Spleen (tissue), 11 donors: ENCODE data around the gene FLII. TPM values are rescaled to one million over a fixed set of nuclear protein-coding genes. Genes with fewer than 3 reads are reported as not detected.

ENCODE experiments used
- DNase-seq: peaks from one replicate; pipeline ENCODE4 v3.0.0-alpha.2; 2020
- H3K27ac ChIP-seq, 8 donors: fragments of 200-600 bp; sonication (generic) in 7 of 8; 1 replicate in 4 of 8; 2 replicates in 4 of 8; pipeline versions ENCODE4 v1.5.0 to v1.8.0; 2016 to 2021; ENCODE audit warnings: inconsistent platforms in 4 of 8, mild to moderate bottlenecking in 4 of 8, moderate library complexity in 1 of 8
- H3K27me3 ChIP-seq, 7 donors: fragments of 200-600 bp; sonication (generic) in 6 of 7; replicated peaks in 1 of 7; 1 replicate in 4 of 7; 2 replicates in 3 of 7; pipeline versions ENCODE4 v1.5.0 to v1.8.0; 2016 to 2021; ENCODE audit warnings: inconsistent platforms in 3 of 7, mild to moderate bottlenecking in 1 of 7
- H3K36me3 ChIP-seq, 6 donors: fragments of 200-600 bp; sonication (generic) in 5 of 6; 1 replicate in 4 of 6; 2 replicates in 2 of 6; pipeline versions ENCODE4 v1.5.0 to v1.8.0; 2016 to 2021; ENCODE audit warnings: inconsistent platforms in 2 of 6
- H3K4me1 ChIP-seq, 6 donors: fragments of 200-600 bp; sonication (generic) in 5 of 6; 1 replicate in 3 of 6; 2 replicates in 3 of 6; pipeline versions ENCODE4 v1.5.0 to v1.8.0; 2016 to 2021; ENCODE audit warnings: inconsistent platforms in 3 of 6
- H3K4me3 ChIP-seq, 8 donors: fragments of 200-600 bp; sonication (generic) in 7 of 8; 1 replicate in 4 of 8; 2 replicates in 4 of 8; pipeline versions ENCODE4 v1.5.0 to v1.8.0; 2016 to 2021; ENCODE audit warnings: inconsistent platforms in 4 of 8, mild to moderate bottlenecking in 4 of 8, moderate library complexity in 2 of 8
- H3K9me3 ChIP-seq, 8 donors: fragments of 200-600 bp; sonication (generic) in 7 of 8; 1 replicate in 4 of 8; 2 replicates in 4 of 8; pipeline versions ENCODE4 v1.5.0 to v1.8.0; 2016 to 2021; ENCODE audit warnings: inconsistent platforms in 4 of 8
- POLR2A ChIP-seq, 3 donors: fragments of 450-650 bp; IDR thresholded peaks; one replicate each; pipeline ENCODE4 v1.5.1; 2017; ENCODE audit warnings: antibody characterized with exemption in 3 of 3, mild to moderate bottlenecking in 1 of 3
- POLR2AphosphoS5 ChIP-seq, 3 donors: sonication (generic); formaldehyde crosslinking; IDR thresholded peaks; one replicate each; pipeline ENCODE4 v1.5.1; 2017; ENCODE audit warnings: antibody characterized with exemption in 3 of 3
- WGBS, 5 donors: extraction: QIAGEN DNeasy Blood & Tissue Kit in 3 of 5; methylation state at CpG; one replicate each; pipeline versions ENCODE4 v1.1.5 to v1.1.7; 2013 to 2018; 5-methylcytosine and 5-hydroxymethylcytosine counted together
- intact Hi-C: fragments of 100-400 bp; cut with DNase I; formaldehyde crosslinking; loops from one replicate; pipeline ENCODE4 v1.15.0; 2023; ENCODE audit warnings: low total_unique reads
- polyA plus RNA-seq, 3 donors: library from polyadenylated mRNA; stranded (reverse); fragments of 200-250 nt; gene quantifications; one replicate each; pipeline ENCODE4 v1.2.1, GENCODE V29; 2013
- total RNA-seq, 7 donors: library from RNA; depleted of rRNA in 3 of 7; stranded (reverse); fragments of >200 nt in 3 of 7; fragmentation: NEBNext Ultra II Directional in 4 of 7; extraction: Animal tissue kit (Norgen Biotek cat#: 25700) in 4 of 7; gene quantifications; one replicate each; pipeline versions ENCODE4 v1.1.0 to v1.2.1, GENCODE V29; 2016 to 2021
- TF ChIP-seq, protein P1 (sequence below), 11 experiments: fragments of 200-600 bp in 7 of 11; fragments of 450-650 bp in 4 of 11; sonication (generic) in 4 of 11; IDR thresholded peaks in 8 of 11; conservative IDR thresholded peaks in 3 of 11; 1 replicate in 7 of 11; 2 replicates in 4 of 11; pipeline versions ENCODE4 v1.4.0 to v1.8.0; 2016 to 2021; ENCODE audit warnings: antibody characterized with exemption in 11 of 11, inconsistent platforms in 4 of 11, mild to moderate bottlenecking in 1 of 11
- donor health status: healthy with polysubstance abuse.
- donor health status: DM: no; HTN: no; CAD: no; lungs with moderate emphysema.
- donor health status: DM: no; HTN: no; CAD: no.
- donor health status: Bipolar disorder and iron deficiency.
- donor health status: healthy.
- donor health status: DM: no; HTN: no; CAD: no.
- donor health status: DM: yes; HTN: yes; CAD: no.

Gene FLII
- total and polyA plus RNA-seq, 10 donors, result 143 to 346 (median 280) TPM

GRCh38 chr17:18198530-18198929 is 60.0 kb downstream of the FLII start:
- Histone ChIP-seq H3K4me1 (peaks cover 11 to 74% (median 50%) of the 10 kb centered on the region in 6 donors), H3K9me3 (no peaks in the 10 kb centered on the region), H3K27ac (no peak overlapping the region), H3K4me3 (no peak overlapping the region), H3K36me3 (peaks cover 0 to 100% (median 67%) of the 10 kb centered on the region in 6 donors), H3K27me3 (no peaks in the 10 kb centered on the region)
- WGBS, 5 donors, result 40 to 66% (median 51%) methylated on average over 4 of the region's 4 CpGs
- intact Hi-C loops, result no loop called here
- TF ChIP-seq POLR2AphosphoS5 (IDR thresholded peaks at IDR 0.05), result no peak
- TF ChIP-seq POLR2A (IDR thresholded peaks at IDR 0.05), result no peak
- TF ChIP-seq, protein P1, sequence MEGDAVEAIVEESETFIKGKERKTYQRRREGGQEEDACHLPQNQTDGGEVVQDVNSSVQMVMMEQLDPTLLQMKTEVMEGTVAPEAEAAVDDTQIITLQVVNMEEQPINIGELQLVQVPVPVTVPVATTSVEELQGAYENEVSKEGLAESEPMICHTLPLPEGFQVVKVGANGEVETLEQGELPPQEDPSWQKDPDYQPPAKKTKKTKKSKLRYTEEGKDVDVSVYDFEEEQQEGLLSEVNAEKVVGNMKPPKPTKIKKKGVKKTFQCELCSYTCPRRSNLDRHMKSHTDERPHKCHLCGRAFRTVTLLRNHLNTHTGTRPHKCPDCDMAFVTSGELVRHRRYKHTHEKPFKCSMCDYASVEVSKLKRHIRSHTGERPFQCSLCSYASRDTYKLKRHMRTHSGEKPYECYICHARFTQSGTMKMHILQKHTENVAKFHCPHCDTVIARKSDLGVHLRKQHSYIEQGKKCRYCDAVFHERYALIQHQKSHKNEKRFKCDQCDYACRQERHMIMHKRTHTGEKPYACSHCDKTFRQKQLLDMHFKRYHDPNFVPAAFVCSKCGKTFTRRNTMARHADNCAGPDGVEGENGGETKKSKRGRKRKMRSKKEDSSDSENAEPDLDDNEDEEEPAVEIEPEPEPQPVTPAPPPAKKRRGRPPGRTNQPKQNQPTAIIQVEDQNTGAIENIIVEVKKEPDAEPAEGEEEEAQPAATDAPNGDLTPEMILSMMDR (IDR thresholded peaks at IDR 0.05 in 8 of 11, conservative IDR thresholded peaks at IDR 0.05 in 3 of 11), result no peak
- no peak for DNase-seq

DNA sequence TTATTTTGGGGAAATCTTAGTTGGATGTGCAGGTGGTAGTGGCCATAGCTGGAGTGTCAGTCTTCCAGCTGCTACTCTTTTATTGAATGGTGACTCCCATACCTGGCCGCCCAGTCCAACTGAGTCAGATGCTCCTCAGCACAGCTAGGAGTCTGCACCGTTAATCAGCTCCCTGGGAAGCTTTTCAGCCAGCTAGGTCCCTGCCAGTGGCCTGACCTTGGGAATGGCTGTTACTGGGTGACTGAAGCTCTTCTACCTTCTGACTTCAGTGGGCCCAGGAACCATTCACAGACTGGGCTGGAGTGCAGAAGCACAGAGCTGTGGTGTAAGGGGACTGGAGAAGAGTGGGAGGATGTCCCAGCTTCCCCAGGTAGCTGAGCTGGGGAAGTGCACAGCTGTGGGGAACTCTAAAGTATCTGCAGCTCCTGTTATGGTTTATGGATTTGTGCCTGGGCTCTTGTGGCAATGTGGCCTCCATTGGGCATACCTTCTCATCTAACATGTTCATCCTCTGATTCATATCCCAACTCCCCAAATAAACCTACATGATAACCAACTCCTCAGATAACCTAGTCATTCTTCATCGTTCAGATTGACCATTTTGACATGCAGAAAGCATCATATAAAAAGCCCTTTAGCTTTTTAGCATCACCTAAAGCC is 60.9 kb downstream of the FLII start:
- no peak for DNase-seq
- WGBS, 5 donors, result 58 to 95% (median 86%) methylated on average over 2 to 3 of the region's 3 CpGs
- peaks cover 0 to 100% (median 62%) of the 10 kb centered on the region in 6 donors for H3K36me3 ChIP-seq
- H3K4me3 ChIP-seq, result no peak overlapping the region
- peaks cover 11 to 80% (median 54%) of the 10 kb centered on the region in 6 donors for H3K4me1 ChIP-seq
- no peaks in the 10 kb centered on the region for H3K27me3 ChIP-seq
- H3K27ac ChIP-seq, result no peak overlapping the region
- TF ChIP-seq, protein P1 (IDR thresholded peaks at IDR 0.05 in 8 of 11, conservative IDR thresholded peaks at IDR 0.05 in 3 of 11), result no peak
- no peak for TF ChIP-seq POLR2A (IDR thresholded peaks at IDR 0.05)
- TF ChIP-seq POLR2AphosphoS5 (IDR thresholded peaks at IDR 0.05), result no peak
- intact Hi-C loops, result no loop called here
- no peaks in the 10 kb centered on the region for H3K9me3 ChIP-seq

DNA sequence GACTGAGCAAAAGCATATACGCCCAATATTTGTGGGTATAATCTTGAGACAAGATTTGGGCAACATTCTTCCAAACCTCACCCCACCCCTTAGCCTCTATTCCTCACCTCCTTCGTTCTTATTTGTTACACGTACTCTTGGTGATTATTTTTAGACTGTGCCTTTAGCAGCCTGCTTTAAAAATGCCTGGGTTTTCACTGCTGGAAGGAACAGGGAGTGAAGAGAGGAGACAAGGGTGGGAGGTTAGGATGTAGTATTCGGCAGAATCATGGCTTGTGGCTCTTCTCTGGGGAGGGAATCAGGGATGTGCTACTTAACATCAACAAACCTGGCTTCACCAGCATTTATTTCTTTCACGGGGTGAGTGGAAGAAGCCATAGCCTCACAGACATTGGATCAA is 63.3 kb downstream of the FLII start:
- H3K4me1 ChIP-seq, result peaks cover 22 to 95% (median 71%) of the 10 kb centered on the region in 6 donors
- H3K36me3 ChIP-seq, result peaks cover 0 to 100% (median 54%) of the 10 kb centered on the region in 6 donors
- TF ChIP-seq POLR2A (IDR thresholded peaks at IDR 0.05) (no peak), POLR2AphosphoS5 (IDR thresholded peaks at IDR 0.05) (no peak)
- TF ChIP-seq, protein P1 (IDR thresholded peaks at IDR 0.05 in 8 of 11, conservative IDR thresholded peaks at IDR 0.05 in 3 of 11), result no peak
- H3K9me3 ChIP-seq, result no peaks in the 10 kb centered on the region
- no peak overlapping the region for H3K27ac ChIP-seq
- intact Hi-C loops, result no loop called here
- no peak for DNase-seq
- WGBS, 5 donors, result 81 to 96% (median 90%) methylated on average over 5 of the region's 5 CpGs
- no peaks in the 10 kb centered on the region for H3K27me3 ChIP-seq
- H3K4me3 ChIP-seq, result no peak overlapping the region

Other genes starting within 250 kb of the FLII start
- gene ATPAF2, start 219.6 kb downstream of the FLII start, total RNA-seq, result 10 to 100 TPM; 25.2 to 57.1 (median 35.5) TPM
- 10 to 100 TPM; 32.1 to 38.8 (median 38.8) TPM for gene ATPAF2, start 219.6 kb downstream of the FLII start, polyA plus RNA-seq
- 10 to 100 TPM in 2 of 7 donors, 1 to 10 TPM in 5; 5.7 to 11.5 (median 9.4) TPM for gene GID4, start 219.3 kb downstream of the FLII start, total RNA-seq
- gene GID4, start 219.3 kb downstream of the FLII start, polyA plus RNA-seq, result 1 to 10 TPM; 3.0 to 3.9 (median 3.7) TPM
- 10 to 100 TPM; 38.1 to 50.7 (median 49.4) TPM for gene DRG2, start 170.8 kb downstream of the FLII start, total RNA-seq
- gene DRG2, start 170.8 kb downstream of the FLII start, polyA plus RNA-seq, result 10 to 100 TPM; 39.3 to 69.1 (median 58.0) TPM
- 1 to 10 TPM in 2 of 7 donors, under 1 TPM in 5; 0.26 to 1.9 (median 0.92) TPM for gene MYO15A, start 150.0 kb downstream of the FLII start, total RNA-seq
- 1 to 10 TPM in 1 of 3 donors, under 1 TPM in 2; 0.61 to 1.8 (median 0.74) TPM for gene MYO15A, start 150.0 kb downstream of the FLII start, polyA plus RNA-seq
- 100 to 1,000 TPM in 3 of 7 donors, 10 to 100 TPM in 4; 73.7 to 120 (median 94.9) TPM for gene ALKBH5, start 74.9 kb downstream of the FLII start, total RNA-seq
- gene ALKBH5, start 74.9 kb downstream of the FLII start, polyA plus RNA-seq, result 10 to 100 TPM; 27.1 to 51.5 (median 36.6) TPM
- 10 to 100 TPM; 10.7 to 23.4 (median 18.4) TPM for gene LLGL1, start 33.1 kb downstream of the FLII start, total RNA-seq
- 10 to 100 TPM in 1 of 3 donors, 1 to 10 TPM in 2; 2.9 to 11.2 (median 3.4) TPM for gene LLGL1, start 33.1 kb downstream of the FLII start, polyA plus RNA-seq
- 10 to 100 TPM in 6 of 7 donors, 1 to 10 TPM in 1; 8.5 to 24.8 (median 13.5) TPM for gene MIEF2, start 1.9 kb upstream of the FLII start, total RNA-seq
- 1 to 10 TPM; 4.6 to 7.5 (median 4.8) TPM for gene MIEF2, start 1.9 kb upstream of the FLII start, polyA plus RNA-seq
- 10 to 100 TPM; 42.0 to 60.1 (median 48.2) TPM for gene TOP3A, start 56.3 kb upstream of the FLII start, total RNA-seq
- gene TOP3A, start 56.3 kb upstream of the FLII start, polyA plus RNA-seq, result 10 to 100 TPM in 2 of 3 donors, 1 to 10 TPM in 1; 9.8 to 18.5 (median 12.7) TPM
- gene SMCR8, start 56.6 kb upstream of the FLII start, total RNA-seq, result 10 to 100 TPM; 25.8 to 38.0 (median 32.3) TPM
- 1 to 10 TPM; 3.9 to 9.2 (median 4.0) TPM for gene SMCR8, start 56.6 kb upstream of the FLII start, polyA plus RNA-seq
- gene SHMT1, start 104.8 kb upstream of the FLII start, total RNA-seq, result 10 to 100 TPM; 28.4 to 68.7 (median 47.8) TPM
- 10 to 100 TPM in 2 of 3 donors, 1 to 10 TPM in 1; 9.1 to 26.2 (median 18.1) TPM for gene SHMT1, start 104.8 kb upstream of the FLII start, polyA plus RNA-seq
- not detected for gene EVPLL, start 119.0 kb upstream of the FLII start, total RNA-seq
- gene EVPLL, start 119.0 kb upstream of the FLII start, polyA plus RNA-seq, result not detected
- gene LGALS9C, start 218.1 kb upstream of the FLII start, total RNA-seq, result 1 to 10 TPM in 5 of 7 donors, under 1 TPM in 2; 0.20 to 6.1 (median 2.3) TPM
- gene LGALS9C, start 218.1 kb upstream of the FLII start, polyA plus RNA-seq, result 1 to 10 TPM in 2 of 3 donors, under 1 TPM in 1; 0.59 to 2.1 (median 1.2) TPM